Left ventricle myocardium inferior (tissue), 1 donor: ENCODE measurements around the gene B3GNT5. TPM values are rescaled to one million over a fixed set of nuclear protein-coding genes. Genes with fewer than 3 reads are reported as not detected.

Experiments
- DNase-seq: peaks from one replicate; pipeline ENCODE4 v3.0.0-alpha.2; 2020
- H3K27ac ChIP-seq: fragments of 200-600 bp; replicated peaks from 2 replicates; pipeline ENCODE4 v1.8.0; 2021
- H3K27me3 ChIP-seq: fragments of 200-600 bp; 2 replicates; pipeline ENCODE4 v1.8.0; 2021; ENCODE audit warnings: low read depth
- H3K36me3 ChIP-seq: fragments of 200-600 bp; 2 replicates; pipeline ENCODE4 v1.8.0; 2021
- H3K4me1 ChIP-seq: fragments of 200-600 bp; 2 replicates; pipeline ENCODE4 v1.8.0; 2021
- H3K4me3 ChIP-seq: fragments of 200-600 bp; 2 replicates; pipeline ENCODE4 v1.8.0; 2021; ENCODE audit warnings: mild to moderate bottlenecking, moderate library complexity
- H3K9me3 ChIP-seq: fragments of 200-600 bp; replicated peaks from 2 replicates; pipeline ENCODE4 v1.8.0; 2021
- intact Hi-C: fragments of 100-400 bp; cut with micrococcal nuclease; formaldehyde crosslinking; loops from one replicate; pipeline ENCODE4 v1.11.0; 2022
- total RNA-seq: library from RNA; stranded (reverse); fragmentation: NEBNext Ultra II Directional; extraction: Animal tissue kit (Norgen Biotek cat#: 25700); gene quantifications from one replicate; pipeline ENCODE4 v1.2.1, GENCODE V29; 2021
- TF ChIP-seq, protein P1 (sequence below): fragments of 200-600 bp; IDR thresholded peaks from 2 replicates; pipeline ENCODE4 v1.8.0; 2021; ENCODE audit warnings: antibody characterized with exemption, mild to moderate bottlenecking, borderline replicate concordance
- donor health status: DM: no; HTN: yes; CAD: no; lungs with severe emphysema.

Gene B3GNT5
- total RNA-seq, 1 donor from 2014 or later, result 2.1 TPM

DNA sequence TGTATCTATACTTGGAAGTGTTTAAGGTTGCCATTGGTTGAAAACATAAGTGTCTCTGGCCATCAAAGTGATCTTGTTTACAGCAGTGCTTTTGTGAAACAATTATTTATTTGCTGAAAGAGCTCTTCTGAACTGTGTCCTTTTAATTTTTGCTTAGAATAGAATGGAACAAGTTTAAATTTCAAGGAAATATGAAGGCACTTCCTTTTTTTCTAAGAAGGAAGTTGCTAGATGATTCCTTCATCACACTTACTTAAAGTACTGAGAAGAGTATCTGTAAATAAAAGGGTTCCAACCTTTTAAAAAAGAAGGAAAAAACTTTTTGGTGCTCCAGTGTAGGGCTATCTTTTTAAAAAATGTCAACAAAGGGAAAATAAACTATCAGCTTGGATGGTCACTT lies 19.7 kb downstream of the B3GNT5 start:
- Histone ChIP-seq H3K27me3 (no peaks in the 10 kb centered on the region), H3K9me3 (no peaks in the 10 kb centered on the region), H3K36me3 (peaks cover 14% of the 10 kb centered on the region), H3K4me1 (peaks cover 10% of the 10 kb centered on the region), H3K4me3 (no peak overlapping the region), H3K27ac (no peak overlapping the region)
- DNase-seq, result no peak
- intact Hi-C loops, result no loop called here
- TF ChIP-seq, protein P1, sequence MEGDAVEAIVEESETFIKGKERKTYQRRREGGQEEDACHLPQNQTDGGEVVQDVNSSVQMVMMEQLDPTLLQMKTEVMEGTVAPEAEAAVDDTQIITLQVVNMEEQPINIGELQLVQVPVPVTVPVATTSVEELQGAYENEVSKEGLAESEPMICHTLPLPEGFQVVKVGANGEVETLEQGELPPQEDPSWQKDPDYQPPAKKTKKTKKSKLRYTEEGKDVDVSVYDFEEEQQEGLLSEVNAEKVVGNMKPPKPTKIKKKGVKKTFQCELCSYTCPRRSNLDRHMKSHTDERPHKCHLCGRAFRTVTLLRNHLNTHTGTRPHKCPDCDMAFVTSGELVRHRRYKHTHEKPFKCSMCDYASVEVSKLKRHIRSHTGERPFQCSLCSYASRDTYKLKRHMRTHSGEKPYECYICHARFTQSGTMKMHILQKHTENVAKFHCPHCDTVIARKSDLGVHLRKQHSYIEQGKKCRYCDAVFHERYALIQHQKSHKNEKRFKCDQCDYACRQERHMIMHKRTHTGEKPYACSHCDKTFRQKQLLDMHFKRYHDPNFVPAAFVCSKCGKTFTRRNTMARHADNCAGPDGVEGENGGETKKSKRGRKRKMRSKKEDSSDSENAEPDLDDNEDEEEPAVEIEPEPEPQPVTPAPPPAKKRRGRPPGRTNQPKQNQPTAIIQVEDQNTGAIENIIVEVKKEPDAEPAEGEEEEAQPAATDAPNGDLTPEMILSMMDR, result no peak

DNA sequence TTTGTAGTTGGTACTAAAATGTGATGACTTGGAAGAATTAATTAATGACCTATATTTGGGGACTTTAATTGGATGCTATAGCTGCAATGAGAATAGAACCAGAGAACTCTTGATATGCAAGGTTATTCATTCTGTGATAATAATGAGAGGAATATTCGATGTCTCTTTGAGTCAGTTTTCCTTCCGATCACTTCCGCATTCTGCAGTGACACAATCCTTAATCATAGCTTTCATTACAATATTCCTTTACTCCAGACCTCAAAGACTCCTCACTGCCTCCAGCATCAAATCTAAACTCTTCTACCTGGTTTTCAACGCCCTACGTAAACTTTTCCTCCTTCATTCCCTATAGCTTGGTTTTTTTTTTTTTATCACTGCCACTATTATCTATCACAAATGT lies 21.6 kb downstream of the B3GNT5 start:
- intact Hi-C loops, result no loop called here
- Histone ChIP-seq H3K4me1 (peaks cover 10% of the 10 kb centered on the region), H3K27ac (no peak overlapping the region), H3K27me3 (no peaks in the 10 kb centered on the region), H3K9me3 (no peaks in the 10 kb centered on the region), H3K4me3 (no peak overlapping the region), H3K36me3 (peaks cover 9% of the 10 kb centered on the region)
- no peak for DNase-seq
- TF ChIP-seq, protein P1, result no peak

DNA sequence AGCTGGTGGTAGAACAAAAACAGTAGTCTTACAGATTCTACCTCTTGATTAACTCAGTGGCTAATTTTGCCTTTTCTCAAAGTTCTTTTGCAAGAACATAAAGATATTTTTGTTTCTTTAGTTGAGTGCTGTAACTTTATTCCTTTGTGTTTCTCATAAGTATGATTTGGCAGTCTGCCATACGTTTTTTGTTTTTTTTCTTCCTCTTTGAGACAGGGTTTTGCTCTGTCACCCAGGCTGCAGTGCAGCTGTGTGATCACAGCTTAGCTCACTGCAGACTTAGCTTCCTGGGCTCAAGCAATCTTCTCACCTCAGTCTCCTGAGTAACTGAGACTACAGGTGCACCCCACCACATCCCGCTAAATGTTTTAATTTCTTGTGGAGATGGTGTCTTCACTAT lies 22.4 kb downstream of the B3GNT5 start:
- intact Hi-C loops, result no loop called here
- no peak overlapping the region for H3K4me3 ChIP-seq
- TF ChIP-seq, protein P1, result no peak
- DNase-seq, result no peak
- H3K27ac ChIP-seq, result no peak overlapping the region
- H3K4me1 ChIP-seq, result peaks cover 10% of the 10 kb centered on the region
- H3K27me3 ChIP-seq, result no peaks in the 10 kb centered on the region
- no peaks in the 10 kb centered on the region for H3K9me3 ChIP-seq
- peaks cover 1% of the 10 kb centered on the region for H3K36me3 ChIP-seq

DNA sequence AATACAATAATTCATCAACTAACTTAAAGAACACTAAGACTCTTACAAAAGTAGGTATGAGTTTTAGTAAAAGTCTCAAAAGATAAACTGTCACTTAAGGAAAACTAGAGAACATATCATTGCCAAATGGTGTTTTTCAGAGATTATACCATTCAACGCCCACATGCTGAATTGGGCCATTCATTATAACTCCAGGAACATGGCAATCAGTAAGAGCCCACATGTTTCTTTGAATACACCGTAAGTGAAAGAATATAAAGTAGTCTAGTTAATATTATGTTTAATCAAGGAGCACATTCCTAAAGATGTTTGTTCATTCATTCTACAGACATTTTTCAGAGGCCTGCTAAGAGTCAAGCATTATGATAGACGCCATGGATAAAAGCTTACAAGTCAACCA lies 22.9 kb downstream of the B3GNT5 start:
- H3K36me3 ChIP-seq, result no peaks in the 10 kb centered on the region

DNA sequence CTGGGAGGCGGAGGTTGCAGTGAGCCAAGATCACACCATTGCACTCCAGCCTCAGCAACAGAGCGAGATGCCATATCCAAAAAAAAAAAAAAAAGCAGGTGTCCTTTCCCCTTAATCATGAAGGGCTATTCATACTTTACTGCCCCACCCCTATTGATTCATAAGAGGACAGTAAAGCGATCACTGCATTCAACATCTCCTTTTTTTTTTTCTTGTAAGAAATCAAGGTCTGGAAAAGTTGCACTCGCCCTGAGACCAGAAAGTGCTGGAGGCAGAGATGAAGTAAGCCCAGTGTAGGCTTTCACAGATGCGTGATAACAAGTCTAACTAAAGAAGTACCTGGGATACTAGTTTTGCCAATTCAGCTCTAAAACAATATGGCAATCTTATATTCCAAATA lies 24.2 kb downstream of the B3GNT5 start:
- Histone ChIP-seq H3K4me1 (peaks cover 10% of the 10 kb centered on the region), H3K27ac (no peak overlapping the region), H3K4me3 (no peak overlapping the region), H3K27me3 (no peaks in the 10 kb centered on the region), H3K36me3 (no peaks in the 10 kb centered on the region), H3K9me3 (no peaks in the 10 kb centered on the region)
- TF ChIP-seq, protein P1, result no peak
- no peak for DNase-seq
- intact Hi-C loops, result no loop called here

More for the DNA sequence above, 22.9 kb downstream of the B3GNT5 start:
- intact Hi-C loops, result no loop called here
- no peaks in the 10 kb centered on the region for H3K27me3 ChIP-seq
- no peaks in the 10 kb centered on the region for H3K9me3 ChIP-seq
- TF ChIP-seq, protein P1, result no peak
- DNase-seq, result no peak
- H3K4me1 ChIP-seq, result peaks cover 10% of the 10 kb centered on the region
- no peak overlapping the region for H3K4me3 ChIP-seq
- H3K27ac ChIP-seq, result no peak overlapping the region
